IPS DF 4.7 (cell line): ENCODE data around the gene TBX15.

Experiments
- DNase-seq: peaks from one replicate; pipeline ENCODE4 v3.0.0-alpha.2; 2013; ENCODE audit warnings: low spot score; ENCODE audit errors: extremely low read depth

The TBX15 gene

GRCh38 chr1:119002028-119002686 is 14.0 kb upstream of the TBX15 start:
- DNase-seq, result no peak

- DNase-seq, result no peak
These were observed 13.3 kb upstream of the TBX15 start for GRCh38 chr1:119001181-119002027.

GRCh38 chr1:119000371-119001180 is 12.4 kb upstream of the TBX15 start:
- no peak for DNase-seq

GRCh38 chr1:118999348-119000071 is 11.4 kb upstream of the TBX15 start:
- DNase-seq, result no peak

GRCh38 chr1:118998171-118998570 is 10.0 kb upstream of the TBX15 start:
- no peak for DNase-seq

GRCh38 chr1:118997225-118997624 is 9.1 kb upstream of the TBX15 start:
- DNase-seq, result no peak

GRCh38 chr1:118995312-118996016 is 7.3 kb upstream of the TBX15 start:
- no peak for DNase-seq

GRCh38 chr1:118993700-118994026 is 5.5 kb upstream of the TBX15 start:
- no peak for DNase-seq

- DNase-seq, result no peak
These were observed 4.9 kb upstream of the TBX15 start for GRCh38 chr1:118992868-118993699.

- no peak for DNase-seq
These were observed 4.2 kb upstream of the TBX15 start for GRCh38 chr1:118992237-118992825.

- no peak for DNase-seq
These were observed 3.3 kb upstream of the TBX15 start for GRCh38 chr1:118991448-118991847.

- no peak for DNase-seq
These were observed 2.5 kb upstream of the TBX15 start for GRCh38 chr1:118990513-118991152.

- DNase-seq, result no peak
These were observed 1.8 kb upstream of the TBX15 start for GRCh38 chr1:118989878-118990378.

GRCh38 chr1:118989006-118989815 is 1.1 kb upstream of the TBX15 start:
- DNase-seq, result no peak

- DNase-seq, result no peak
These were observed 516 bp downstream of the TBX15 start for GRCh38 chr1:118987468-118988185.

- DNase-seq, result no peak
These were observed 1.3 kb downstream of the TBX15 start for GRCh38 chr1:118986555-118987467.
